DOHH2 (cell line): ENCODE results near the gene HMG20A.

Experiments
- EZH2phosphoT487 ChIP-seq: fragments of 200-600 bp; sonication (generic); IDR thresholded peaks from 2 replicates; pipeline ENCODE4 v1.6.1; 2017; ENCODE audit warnings: borderline replicate concordance, mild to moderate bottlenecking, antibody characterized with exemption, low read length, moderate library complexity, mixed read lengths
- TF ChIP-seq, protein P1 (sequence below): fragments of 200-600 bp; sonication (generic); IDR thresholded peaks from one replicate; pipeline ENCODE4 v1.5.1; 2014; ENCODE audit warnings: antibody characterized with exemption, mild to moderate bottlenecking, low read depth, low read length; ENCODE audit not compliant: poor library complexity, severe bottlenecking

- TF ChIP-seq, protein P1, sequence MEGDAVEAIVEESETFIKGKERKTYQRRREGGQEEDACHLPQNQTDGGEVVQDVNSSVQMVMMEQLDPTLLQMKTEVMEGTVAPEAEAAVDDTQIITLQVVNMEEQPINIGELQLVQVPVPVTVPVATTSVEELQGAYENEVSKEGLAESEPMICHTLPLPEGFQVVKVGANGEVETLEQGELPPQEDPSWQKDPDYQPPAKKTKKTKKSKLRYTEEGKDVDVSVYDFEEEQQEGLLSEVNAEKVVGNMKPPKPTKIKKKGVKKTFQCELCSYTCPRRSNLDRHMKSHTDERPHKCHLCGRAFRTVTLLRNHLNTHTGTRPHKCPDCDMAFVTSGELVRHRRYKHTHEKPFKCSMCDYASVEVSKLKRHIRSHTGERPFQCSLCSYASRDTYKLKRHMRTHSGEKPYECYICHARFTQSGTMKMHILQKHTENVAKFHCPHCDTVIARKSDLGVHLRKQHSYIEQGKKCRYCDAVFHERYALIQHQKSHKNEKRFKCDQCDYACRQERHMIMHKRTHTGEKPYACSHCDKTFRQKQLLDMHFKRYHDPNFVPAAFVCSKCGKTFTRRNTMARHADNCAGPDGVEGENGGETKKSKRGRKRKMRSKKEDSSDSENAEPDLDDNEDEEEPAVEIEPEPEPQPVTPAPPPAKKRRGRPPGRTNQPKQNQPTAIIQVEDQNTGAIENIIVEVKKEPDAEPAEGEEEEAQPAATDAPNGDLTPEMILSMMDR, result no peak
- TF ChIP-seq EZH2phosphoT487, result no peak
Observed at GRCh38 chr15:77502379-77503095, 81.8 kb downstream of the HMG20A start.
